Measurements from ENCODE around the gene LSM12. TPM values are rescaled to one million over a fixed set of nuclear protein-coding genes. Genes with fewer than 3 reads are reported as not detected.
A peak's percentile ranks its signal among the peaks of the same experiment; 100 is the strongest.

The LSM12 gene
- total RNA-seq, result 10 to 100 TPM; 41.3 to 47.2 (median 43.8) TPM

DNA sequence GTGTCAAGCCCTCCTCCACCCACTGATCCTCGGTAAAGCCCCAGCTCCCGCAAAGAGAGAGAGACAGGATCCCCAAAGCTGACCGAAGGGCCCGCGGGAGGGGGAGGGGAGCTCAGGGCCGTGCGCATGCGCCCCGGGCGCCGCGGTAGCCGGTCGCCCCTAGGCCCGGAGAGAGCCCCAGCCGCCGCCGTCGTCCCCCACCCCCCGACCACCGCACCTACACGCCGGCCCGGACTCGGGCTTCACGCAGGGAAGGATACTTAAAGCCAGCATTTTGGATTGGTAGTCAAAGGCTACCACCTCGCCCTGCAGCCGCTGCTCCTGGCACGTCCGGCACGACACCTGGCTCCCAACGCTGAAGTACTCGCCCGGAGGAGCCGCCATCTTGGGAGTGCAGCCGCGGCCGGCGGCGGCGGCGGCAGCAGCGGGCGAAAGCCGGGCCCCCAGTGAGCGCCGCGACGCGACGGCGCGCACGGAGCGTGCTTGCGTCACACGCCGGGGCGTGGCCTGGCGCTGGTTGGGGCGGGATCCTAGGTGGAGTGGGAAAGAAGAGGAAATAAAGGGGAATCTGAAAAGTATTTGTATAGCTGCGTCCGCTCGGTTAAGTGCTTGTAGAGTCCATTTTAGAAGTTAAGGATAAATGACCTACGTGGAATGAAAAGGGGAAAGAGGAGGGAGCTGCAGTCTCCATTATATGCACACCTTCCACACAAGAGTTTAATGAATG, at the start of gene LSM12:
Gene LSM12 (minus strand): TSS at position 468 of the 727 bp plus-strand sequence. CDS start 84 bp downstream, at position 384.
- intact Hi-C loops (cut with DNase I), result no loop called here
- no peaks in the 10 kb centered on the region for H3K9me3 ChIP-seq
- peak; percentile 85 to 89 for DNase-seq
- H3K27me3 ChIP-seq, result no peaks in the 10 kb centered on the region
- H3K27ac ChIP-seq, result peak within 1 kb of the TSS; percentile 92 to 93 (median 92)
- H3K36me3 ChIP-seq, result peaks cover 14 to 18% of the 10 kb centered on the region in 2 donors
- H3K4me3 ChIP-seq (replicated peaks in 1 of 3), result peak within 1 kb of the TSS; percentile 19 to 88 (median 60)
- H3K4me1 ChIP-seq, result peaks cover 12 to 21% of the 10 kb centered on the region in 2 donors
- 0 to 1% methylated on average over 24 to 38 of the region's 65 CpGs for WGBS, 2 donors
- peak in 1 of 2 donors; percentile 92 for TF ChIP-seq POLR2A (IDR thresholded peaks at IDR 0.05)
- TF ChIP-seq, protein P1, sequence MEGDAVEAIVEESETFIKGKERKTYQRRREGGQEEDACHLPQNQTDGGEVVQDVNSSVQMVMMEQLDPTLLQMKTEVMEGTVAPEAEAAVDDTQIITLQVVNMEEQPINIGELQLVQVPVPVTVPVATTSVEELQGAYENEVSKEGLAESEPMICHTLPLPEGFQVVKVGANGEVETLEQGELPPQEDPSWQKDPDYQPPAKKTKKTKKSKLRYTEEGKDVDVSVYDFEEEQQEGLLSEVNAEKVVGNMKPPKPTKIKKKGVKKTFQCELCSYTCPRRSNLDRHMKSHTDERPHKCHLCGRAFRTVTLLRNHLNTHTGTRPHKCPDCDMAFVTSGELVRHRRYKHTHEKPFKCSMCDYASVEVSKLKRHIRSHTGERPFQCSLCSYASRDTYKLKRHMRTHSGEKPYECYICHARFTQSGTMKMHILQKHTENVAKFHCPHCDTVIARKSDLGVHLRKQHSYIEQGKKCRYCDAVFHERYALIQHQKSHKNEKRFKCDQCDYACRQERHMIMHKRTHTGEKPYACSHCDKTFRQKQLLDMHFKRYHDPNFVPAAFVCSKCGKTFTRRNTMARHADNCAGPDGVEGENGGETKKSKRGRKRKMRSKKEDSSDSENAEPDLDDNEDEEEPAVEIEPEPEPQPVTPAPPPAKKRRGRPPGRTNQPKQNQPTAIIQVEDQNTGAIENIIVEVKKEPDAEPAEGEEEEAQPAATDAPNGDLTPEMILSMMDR (IDR thresholded peaks at IDR 0.05), result no peak

DNA sequence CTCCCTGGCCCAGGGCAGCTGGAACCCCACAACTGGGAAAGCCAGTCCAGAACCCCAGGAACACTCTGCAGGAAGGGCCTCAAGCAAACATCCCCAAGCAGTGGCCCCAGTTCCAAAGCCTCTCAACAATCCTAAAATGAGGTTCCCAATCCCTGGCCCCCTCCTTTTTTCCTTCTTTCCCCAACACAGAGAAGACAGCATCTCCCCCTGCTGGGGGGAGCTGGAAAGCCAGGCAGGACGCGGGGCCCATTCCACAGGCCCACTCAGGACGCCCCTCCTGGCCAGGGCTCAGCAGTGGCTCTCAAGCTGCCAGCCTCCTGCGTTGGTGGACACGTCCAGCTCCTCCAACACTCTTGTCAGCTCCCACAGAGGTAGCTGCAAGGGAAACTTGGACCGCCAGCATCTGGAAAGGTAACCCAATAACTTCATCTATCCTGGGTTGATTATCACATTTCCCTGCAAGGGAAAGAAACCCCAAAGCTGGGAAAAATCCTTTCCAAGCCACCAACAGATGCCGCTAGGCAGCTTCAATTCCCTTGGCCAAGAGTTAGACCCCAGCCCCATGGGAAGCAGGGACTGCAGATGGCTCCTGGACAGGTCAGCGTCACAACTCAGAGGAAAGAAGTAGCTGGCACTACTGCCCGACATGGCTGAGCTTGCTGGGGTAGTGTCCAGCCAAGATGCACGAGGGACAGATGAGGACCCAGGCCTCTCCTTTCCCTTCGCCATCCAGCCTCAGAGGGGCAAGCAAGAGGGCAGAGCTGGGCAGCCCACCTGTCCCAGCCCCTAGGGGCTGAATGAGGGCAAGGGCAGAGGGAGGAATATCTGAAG, 49.3 kb upstream of the LSM12 start:
- DNase-seq, result peak in 1 of 2 donors; percentile 27
- 59 to 61% methylated on average over 11 of the region's 11 CpGs for WGBS, 2 donors
- Histone ChIP-seq H3K4me1 (peaks cover 39 to 59% of the 10 kb centered on the region in 2 donors), H3K9me3 (no peaks in the 10 kb centered on the region), H3K36me3 (peaks cover 4 to 8% of the 10 kb centered on the region in 2 donors), H3K27ac (no peak overlapping the region), H3K4me3 (replicated peaks in 1 of 3) (no peak overlapping the region), H3K27me3 (no peaks in the 10 kb centered on the region)
- intact Hi-C loops (cut with DNase I), result no loop called here
- TF ChIP-seq, protein P1 (IDR thresholded peaks at IDR 0.05), result peak; percentile 18 to 65 (median 42)
- no peak for TF ChIP-seq POLR2A (IDR thresholded peaks at IDR 0.05)

DNA sequence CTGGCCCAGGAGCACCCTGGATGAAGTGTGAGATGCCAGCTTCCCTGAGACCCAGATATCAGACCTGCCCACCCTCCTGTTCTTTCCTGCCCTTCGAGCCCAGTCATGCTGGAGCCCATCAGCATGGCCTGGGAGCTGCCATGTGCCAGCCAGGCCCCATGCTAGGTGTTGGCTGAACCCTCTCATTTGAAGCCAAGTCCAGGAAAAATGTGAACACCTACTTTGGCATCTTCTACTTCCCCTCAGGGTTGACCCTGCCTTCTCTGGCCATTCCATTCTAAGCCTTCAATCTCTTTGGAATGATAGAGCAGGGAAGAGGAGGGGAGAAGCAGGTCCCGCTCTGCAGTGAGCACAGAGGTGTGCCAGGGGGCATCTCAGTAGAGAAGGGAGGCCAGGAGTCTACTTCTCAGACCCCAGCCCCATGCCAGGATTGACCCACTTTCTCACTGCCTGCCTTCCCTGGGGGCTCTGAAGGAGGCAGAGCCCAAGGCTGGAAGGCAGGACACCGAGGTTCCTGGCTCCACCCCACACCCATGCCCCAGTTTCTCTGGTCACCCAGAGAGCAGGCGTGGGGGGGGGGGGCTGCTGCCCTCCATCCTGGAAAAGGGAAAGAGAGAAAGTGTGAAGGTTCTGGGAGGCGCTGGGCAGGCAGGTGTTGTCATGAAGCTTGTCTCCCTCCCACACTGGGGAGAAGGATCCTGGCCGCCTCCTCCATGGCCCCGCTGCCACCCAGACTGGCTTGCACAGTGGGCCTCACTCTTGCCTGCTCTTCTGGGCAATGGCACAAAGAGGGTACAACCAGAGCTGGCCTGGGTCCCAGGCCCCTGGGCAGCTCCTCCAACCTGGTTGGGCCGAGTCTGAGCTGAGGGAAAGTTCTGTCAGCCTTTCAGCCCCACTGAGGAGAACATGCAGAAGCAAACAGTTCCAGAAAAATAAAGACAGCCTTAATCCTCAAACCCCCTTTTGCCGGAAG, 47.7 kb upstream of the LSM12 start:
- intact Hi-C loops (cut with DNase I), result no loop called here
- no peak for TF ChIP-seq POLR2A (IDR thresholded peaks at IDR 0.05)
- TF ChIP-seq, protein P1 (IDR thresholded peaks at IDR 0.05), result no peak
- Histone ChIP-seq H3K36me3 (peaks cover 4 to 8% of the 10 kb centered on the region in 2 donors), H3K9me3 (no peaks in the 10 kb centered on the region), H3K4me1 (peaks cover 39 to 59% of the 10 kb centered on the region in 2 donors), H3K4me3 (replicated peaks in 1 of 3) (no peak overlapping the region), H3K27me3 (no peaks in the 10 kb centered on the region), H3K27ac (peak overlapping the region in 2 of 3 donors; percentile 13 to 19)
- no peak for DNase-seq
- WGBS, 2 donors, result 88 to 89% methylated on average over 8 to 9 of the region's 9 CpGs

DNA sequence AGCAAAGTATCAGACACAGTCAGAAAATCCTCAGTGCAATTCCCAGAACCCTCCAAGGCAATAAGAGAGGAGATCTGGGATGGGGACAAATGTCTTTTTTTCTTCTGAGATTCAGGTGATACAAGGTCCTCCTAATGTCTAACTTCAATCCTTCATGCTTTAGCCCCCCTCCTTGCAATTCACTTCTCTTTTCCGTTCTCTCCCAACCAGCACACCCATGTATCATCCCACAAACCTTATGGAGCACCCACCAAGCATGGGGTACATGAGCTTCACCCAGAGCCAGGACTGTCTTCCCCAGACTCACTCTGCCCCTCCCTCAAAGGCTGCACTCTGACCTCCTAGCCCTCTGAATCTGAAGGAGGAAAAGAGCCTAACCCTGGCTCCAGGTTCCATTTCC, 46.9 kb upstream of the LSM12 start:
- WGBS, 2 donors, result 95 to 97% methylated on average over 1 of the region's 1 CpG
- intact Hi-C loops (cut with DNase I), result no loop called here

More for the DNA sequence above, 46.9 kb upstream of the LSM12 start:
- peaks cover 4 to 8% of the 10 kb centered on the region in 2 donors for H3K36me3 ChIP-seq
- H3K27ac ChIP-seq, result peak overlapping the region in 2 of 3 donors; percentile 13 to 19
- H3K4me1 ChIP-seq, result peaks cover 34 to 55% of the 10 kb centered on the region in 2 donors
- no peak overlapping the region for H3K4me3 ChIP-seq (replicated peaks in 1 of 3)
- TF ChIP-seq, protein P1 (IDR thresholded peaks at IDR 0.05), result no peak
- no peak for TF ChIP-seq POLR2A (IDR thresholded peaks at IDR 0.05)
- DNase-seq, result no peak
- H3K27me3 ChIP-seq, result no peaks in the 10 kb centered on the region
- H3K9me3 ChIP-seq, result no peaks in the 10 kb centered on the region

All from thyroid gland (tissue), 4 donors.